B cell (primary cell): ENCODE measurements around the gene LHFPL6. TPM values are rescaled to one million over a fixed set of nuclear protein-coding genes. Genes with fewer than 3 reads are reported as not detected.

Experiments used
- ATAC-seq: fragments of 200-7000 bp; cut with Tn5 transposase; one replicate; pipeline ENCODE4 v1.10.0; 2021; ENCODE audit warnings: low read depth, mild to moderate bottlenecking, moderate number of reproducible peaks, moderate library complexity
- CTCF ChIA-PET: fragments of 350-600 bp; sonication (Branson Sonifier 250); formaldehyde crosslinking; loops from one replicate; lab custom pipeline; 2021; ENCODE audit warnings: antibody characterized with exemption, inconsistent platforms; lab: Charles Lee
- POLR2A ChIA-PET: fragments of 350-600 bp; sonication (Branson Sonifier 250); formaldehyde crosslinking; loops from one replicate; lab custom pipeline; 2021; ENCODE audit warnings: antibody characterized with exemption; lab: Charles Lee
- DNase-seq: peaks from one replicate; pipeline ENCODE4 v3.0.0; 2013
- H2AFZ ChIP-seq: 2 replicates; pipeline ENCODE4 v1.6.1; 2012; ENCODE audit warnings: mild to moderate bottlenecking, low read depth, low read length; ENCODE audit not compliant: insufficient read depth, poor library complexity, severe bottlenecking
- H3K27ac ChIP-seq, 2 donors: 1 replicate in 1 of 2; 2 replicates in 1 of 2; pipeline ENCODE4 v1.5.1; 2012 to 2013; ENCODE audit warnings: low read length in 2 of 2, mild to moderate bottlenecking in 2 of 2, moderate library complexity in 1 of 2
- H3K27me3 ChIP-seq, 4 experiments: fragments of 200-600 bp in 1 of 4; sonication (generic) in 1 of 4; replicated peaks in 1 of 4; 1 replicate in 2 of 4; 2 replicates in 2 of 4; pipeline versions ENCODE4 v1.6.1 to v1.7.0; 2013 to 2016; ENCODE audit warnings: low read length in 3 of 4, mild to moderate bottlenecking in 2 of 4, mixed read lengths in 1 of 4, moderate library complexity in 1 of 4; ENCODE audit not compliant: insufficient read depth in 4 of 4, control insufficient read depth in 3 of 4; ENCODE audit errors: control extremely low read depth in 1 of 4
- H3K36me3 ChIP-seq, 2 experiments: replicated peaks in 1 of 2; 1 replicate in 1 of 2; 2 replicates in 1 of 2; pipeline versions ENCODE4 v1.6.1 to v1.7.1; 2013; ENCODE audit warnings: low read length in 1 of 2; ENCODE audit not compliant: insufficient read depth in 2 of 2, control insufficient read depth in 1 of 2; ENCODE audit errors: control extremely low read depth in 1 of 2, extremely low read depth in 1 of 2
- H3K4me1 ChIP-seq, 2 donors: fragments of 200-600 bp in 1 of 2; sonication (generic) in 1 of 2; 1 replicate in 1 of 2; 2 replicates in 1 of 2; pipeline versions ENCODE4 v1.5.1 to v1.6.1; 2013 to 2017; ENCODE audit warnings: low read length in 2 of 2; ENCODE audit not compliant: control insufficient read depth in 2 of 2, insufficient read depth in 2 of 2
- H3K4me2 ChIP-seq: replicated peaks from 2 replicates; pipeline ENCODE3; 2012; ENCODE audit warnings: mild to moderate bottlenecking, low read depth, low read length; ENCODE audit not compliant: poor library complexity, severe bottlenecking
- H3K4me3 ChIP-seq, 5 experiments: fragments of 200-600 bp in 1 of 5; sonication (generic) in 1 of 5; 1 replicate in 3 of 5; 2 replicates in 2 of 5; pipeline versions ENCODE4 v1.5.1 to v1.7.0; 2011 to 2016; ENCODE audit warnings: low read length in 4 of 5, mild to moderate bottlenecking in 4 of 5, low read depth in 2 of 5, control low read depth in 1 of 5, moderate library complexity in 1 of 5; ENCODE audit not compliant: insufficient read depth in 1 of 5; ENCODE audit errors: control extremely low read depth in 1 of 5, extremely low read depth in 1 of 5
- H3K79me2 ChIP-seq: fragments of 200-600 bp; sonication (generic); one replicate; pipeline ENCODE4 v1.6.0; 2016; ENCODE audit warnings: low read length; ENCODE audit not compliant: control insufficient read depth, insufficient read depth
- H3K9ac ChIP-seq: fragments of 200-600 bp; sonication (generic); 2 replicates; pipeline ENCODE4 v1.6.1; 2017; ENCODE audit warnings: mild to moderate bottlenecking, low read length, moderate library complexity
- H3K9me3 ChIP-seq, 3 donors: one replicate each; pipeline versions ENCODE4 v1.6.1 to v1.7.1; 2013; ENCODE audit warnings: low read length in 2 of 3; ENCODE audit not compliant: control insufficient read depth in 2 of 3, insufficient read depth in 1 of 3; ENCODE audit errors: control extremely low read depth in 1 of 3
- H4K20me1 ChIP-seq: 2 replicates; pipeline ENCODE4 v1.6.0; 2012; ENCODE audit warnings: mild to moderate bottlenecking, low read length; ENCODE audit not compliant: insufficient read depth, control insufficient read depth, poor library complexity, severe bottlenecking
- H3K27ac Mint-ChIP-seq: one replicate; pipeline ENCODE4 v1.8.0; 2021; ENCODE audit warnings: mixed read lengths
- H3K27me3 Mint-ChIP-seq: one replicate; pipeline ENCODE4 v1.8.0; 2021; ENCODE audit warnings: mixed read lengths
- H3K4me1 Mint-ChIP-seq: one replicate; pipeline ENCODE4 v1.8.0; 2021; ENCODE audit warnings: mixed read lengths
- H3K4me3 Mint-ChIP-seq: one replicate; pipeline ENCODE4 v1.8.0; 2021; ENCODE audit warnings: mixed read lengths
- H3K9me3 Mint-ChIP-seq: one replicate; pipeline ENCODE4 v1.8.0; 2022; ENCODE audit warnings: mixed read lengths; ENCODE audit not compliant: insufficient read depth
- CTCF ChIP-seq: fragments of 200-600 bp; IDR thresholded peaks from one replicate; pipeline ENCODE4 v1.8.0; 2022; ENCODE audit warnings: antibody characterized with exemption, mild to moderate bottlenecking
- EZH2 ChIP-seq: IDR thresholded peaks from 2 replicates; pipeline ENCODE4 v1.6.1; 2012; ENCODE audit warnings: borderline replicate concordance, low read depth, mild to moderate bottlenecking, moderate library complexity, low read length; ENCODE audit not compliant: insufficient read depth, poor library complexity, severe bottlenecking
- WGBS: methylation state at CpG from one replicate; pipeline ENCODE4 v1.1.5; 2013; ENCODE audit warnings: missing lambda C conversion rate; ENCODE audit not compliant: insufficient coverage; 5-methylcytosine and 5-hydroxymethylcytosine counted together
- intact Hi-C: fragments of 100-400 bp; cut with micrococcal nuclease; formaldehyde crosslinking; loops from one replicate; pipeline ENCODE4 v1.10.0; 2022
- polyA plus RNA-seq: library from polyadenylated mRNA; depleted of rRNA; stranded (reverse); fragments of >200 nt; gene quantifications from 2 replicates; pipeline ENCODE4 v1.2.3, GENCODE V29; 2012
- total RNA-seq, 2 donors: library from RNA; stranded (reverse); fragments of 120-200 nt in 1 of 2; gene quantifications; 1 replicate in 1 of 2; 2 replicates in 1 of 2; pipeline versions ENCODE4 v1.2.3 to v1.2.4, GENCODE V29; 2013 to 2022

The LHFPL6 gene
- total and polyA plus RNA-seq, 2 donors (not counting 1 experiment from before 2014, with no cell fraction given): 0.01 TPM; not detected in 1

GRCh38 chr13:39297664-39298171 lies 305.3 kb downstream of the LHFPL6 start:
- no peak overlapping the region for H3K4me3 ChIP-seq
- no peak overlapping the region for H3K27ac ChIP-seq
- intact Hi-C loops: no loop called here
- ChIA-PET POLR2A (no interaction called here), CTCF (no interaction called here)
- no peak for ATAC-seq
- H3K4me2 ChIP-seq: no peak overlapping the region
- H3K9me3 ChIP-seq: peaks cover 1 to 8% (median 4%) of the 10 kb centered on the region in 3 donors
- H3K27ac Mint-ChIP-seq: no peak overlapping the region
- no peaks in the 10 kb centered on the region for H4K20me1 ChIP-seq
- no peaks in the 10 kb centered on the region for H3K36me3 ChIP-seq
- H3K4me3 Mint-ChIP-seq: no peak overlapping the region
- no peaks in the 10 kb centered on the region for H3K27me3 ChIP-seq
- no peaks in the 10 kb centered on the region for H3K27me3 Mint-ChIP-seq
- peaks cover 3% of the 10 kb centered on the region for H3K9me3 Mint-ChIP-seq
- no peak for DNase-seq
- H2AFZ ChIP-seq: no peak overlapping the region
- H3K4me1 ChIP-seq: no peaks in the 10 kb centered on the region
- no peaks in the 10 kb centered on the region for H3K79me2 ChIP-seq
- H3K4me1 Mint-ChIP-seq: no peaks in the 10 kb centered on the region
- no CpG with 5 or more reads among the region's 2 CpGs for WGBS
- TF ChIP-seq EZH2 (no peak), CTCF (no peak)
- no peak overlapping the region for H3K9ac ChIP-seq

- no peaks in the 10 kb centered on the region for H3K4me1 Mint-ChIP-seq
- Histone ChIP-seq H3K36me3 (no peaks in the 10 kb centered on the region), H3K27me3 (no peaks in the 10 kb centered on the region), H3K4me1 (no peaks in the 10 kb centered on the region), H2AFZ (no peak overlapping the region), H3K27ac (no peak overlapping the region), H3K79me2 (no peaks in the 10 kb centered on the region), H3K9me3 (peaks cover 1 to 8% (median 4%) of the 10 kb centered on the region in 3 donors), H4K20me1 (no peaks in the 10 kb centered on the region), H3K9ac (no peak overlapping the region), H3K4me3 (no peak overlapping the region), H3K4me2 (no peak overlapping the region)
- ChIA-PET CTCF (no interaction called here), POLR2A (no interaction called here)
- ATAC-seq (no peak), DNase-seq (no peak)
- no peak overlapping the region for H3K27ac Mint-ChIP-seq
- no peak overlapping the region for H3K4me3 Mint-ChIP-seq
- TF ChIP-seq EZH2 (no peak), CTCF (no peak)
- WGBS: no CpG with 5 or more reads among the region's 1 CpG
- H3K27me3 Mint-ChIP-seq: no peaks in the 10 kb centered on the region
- peaks cover 3% of the 10 kb centered on the region for H3K9me3 Mint-ChIP-seq
- intact Hi-C loops: no loop called here
These were observed 306.0 kb downstream of the LHFPL6 start for GRCh38 chr13:39297023-39297422.
